Subcutaneous adipose tissue (tissue), 4 donors: ENCODE results near the gene LCE7A. TPM values are rescaled to one million over a fixed set of nuclear protein-coding genes. Genes with fewer than 3 reads are reported as not detected.

Experiments used
- total RNA-seq, 4 donors: library from RNA; depleted of rRNA; stranded (reverse); fragments of >200 nt; gene quantifications; one replicate each; pipeline ENCODE4 v1.1.0, GENCODE V29; 2016
- TF ChIP-seq, protein P1 (sequence below): fragments of 450-650 bp; IDR thresholded peaks from one replicate; pipeline ENCODE4 v1.5.1; 2016; ENCODE audit warnings: low read depth, mild to moderate bottlenecking, control low read depth, antibody characterized with exemption, moderate library complexity

LCE7A gene
- total RNA-seq, 4 donors from 2014 or later, result not detected

DNA sequence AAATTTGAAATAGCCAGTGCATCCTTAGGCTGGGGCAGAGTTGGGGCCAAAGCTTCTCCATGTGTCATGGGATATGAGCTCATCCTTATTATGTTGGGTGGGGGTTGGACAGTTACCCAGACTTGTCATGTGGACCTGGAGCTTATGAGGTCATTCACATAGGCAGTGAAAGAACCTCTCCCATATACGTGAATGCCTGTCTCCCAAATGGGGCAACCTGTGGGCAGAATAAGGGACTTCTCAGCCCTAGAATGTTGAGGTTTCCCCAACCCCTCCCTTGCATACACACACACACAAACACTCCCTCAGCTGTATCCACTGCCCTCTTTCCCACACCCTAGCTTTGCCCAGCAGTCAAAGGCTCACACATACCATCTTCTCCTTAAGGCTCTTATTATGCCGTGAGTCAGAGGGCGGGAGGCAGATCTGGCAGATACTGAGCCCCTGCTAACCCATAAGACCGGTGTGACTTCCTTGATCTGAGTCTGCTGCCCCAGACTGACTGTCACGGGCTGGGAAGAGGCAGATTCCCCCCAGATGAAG, 46.3 kb downstream of the LCE7A start:
- TF ChIP-seq, protein P1, sequence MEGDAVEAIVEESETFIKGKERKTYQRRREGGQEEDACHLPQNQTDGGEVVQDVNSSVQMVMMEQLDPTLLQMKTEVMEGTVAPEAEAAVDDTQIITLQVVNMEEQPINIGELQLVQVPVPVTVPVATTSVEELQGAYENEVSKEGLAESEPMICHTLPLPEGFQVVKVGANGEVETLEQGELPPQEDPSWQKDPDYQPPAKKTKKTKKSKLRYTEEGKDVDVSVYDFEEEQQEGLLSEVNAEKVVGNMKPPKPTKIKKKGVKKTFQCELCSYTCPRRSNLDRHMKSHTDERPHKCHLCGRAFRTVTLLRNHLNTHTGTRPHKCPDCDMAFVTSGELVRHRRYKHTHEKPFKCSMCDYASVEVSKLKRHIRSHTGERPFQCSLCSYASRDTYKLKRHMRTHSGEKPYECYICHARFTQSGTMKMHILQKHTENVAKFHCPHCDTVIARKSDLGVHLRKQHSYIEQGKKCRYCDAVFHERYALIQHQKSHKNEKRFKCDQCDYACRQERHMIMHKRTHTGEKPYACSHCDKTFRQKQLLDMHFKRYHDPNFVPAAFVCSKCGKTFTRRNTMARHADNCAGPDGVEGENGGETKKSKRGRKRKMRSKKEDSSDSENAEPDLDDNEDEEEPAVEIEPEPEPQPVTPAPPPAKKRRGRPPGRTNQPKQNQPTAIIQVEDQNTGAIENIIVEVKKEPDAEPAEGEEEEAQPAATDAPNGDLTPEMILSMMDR, result no peak

DNA sequence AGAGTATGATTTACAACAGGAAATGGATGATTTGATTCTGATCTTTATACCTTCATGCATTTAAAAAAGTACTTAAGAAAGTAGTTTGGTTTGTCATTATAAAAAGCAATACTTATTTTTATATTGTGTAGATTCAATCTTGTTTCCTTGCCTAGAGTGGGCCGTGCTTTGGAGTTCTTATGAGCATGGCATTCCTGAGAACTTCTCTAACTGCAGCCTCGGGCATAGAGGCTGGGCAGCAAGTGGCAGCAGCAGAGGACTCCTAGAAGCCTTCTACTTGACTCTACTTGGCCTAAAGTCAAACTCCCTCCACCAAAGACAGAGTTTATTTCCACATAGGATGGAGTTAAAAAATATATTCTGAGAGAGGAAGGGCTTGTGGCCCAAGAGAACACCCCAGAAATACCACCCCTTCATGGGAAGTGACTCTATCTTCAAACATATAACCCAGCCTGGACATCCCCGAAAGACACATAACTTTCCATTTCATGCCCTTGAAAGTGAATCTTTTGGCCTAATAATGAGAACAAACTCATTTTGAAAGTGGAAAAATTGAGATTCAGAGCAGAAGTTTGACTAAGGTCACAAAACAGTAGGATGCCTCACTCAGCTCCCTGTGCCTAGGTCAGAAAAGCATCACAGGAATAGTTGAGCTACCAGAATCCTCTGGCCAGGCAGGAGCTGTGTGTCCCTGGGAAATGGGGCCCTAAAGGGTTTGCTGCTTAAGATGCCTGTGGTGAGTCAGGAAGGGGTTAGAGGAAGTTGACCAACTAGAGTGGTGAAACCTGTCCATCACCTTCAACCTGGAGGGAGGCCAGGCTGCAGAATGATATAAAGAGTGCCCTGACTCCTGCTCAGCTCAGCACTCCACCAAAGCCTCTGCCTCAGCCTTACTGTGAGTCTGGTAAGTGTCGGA, 48.1 kb downstream of the LCE7A start, which contains the start of gene IVL:
IVL (plus strand) TSS at position 861 of the 916 bp plus-strand sequence. CDS start 1,252 bp downstream, outside the sequence.
- TF ChIP-seq, protein P1, result no peak

DNA sequence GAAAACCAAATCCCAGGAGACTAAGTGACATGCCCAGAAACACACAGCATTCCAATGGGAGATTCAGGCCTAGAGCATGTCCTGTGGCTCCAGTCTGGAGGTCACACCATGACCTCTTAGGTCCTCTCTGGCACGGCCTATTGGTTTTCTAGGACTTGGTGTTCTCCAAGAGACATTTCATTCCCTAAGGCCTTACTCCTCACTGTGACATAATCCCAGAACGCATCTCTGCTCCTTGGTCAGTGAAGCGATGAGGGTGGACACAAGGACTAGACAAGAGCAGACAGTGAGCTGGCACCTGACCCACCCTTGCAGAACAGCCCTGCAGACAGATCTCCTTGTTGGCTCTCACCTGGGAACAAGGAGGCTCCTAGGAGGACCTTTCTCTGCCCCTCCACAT, 49.4 kb downstream of the LCE7A start:
- TF ChIP-seq, protein P1, result no peak

Other genes with a start within 250 kb of the LCE7A start
- not detected for gene LCE3B, start 246.2 kb upstream of the LCE7A start, total RNA-seq
- gene LCE3A, start 236.9 kb upstream of the LCE7A start, total RNA-seq, result not detected
- gene LCE2D, start 196.6 kb upstream of the LCE7A start, total RNA-seq, result not detected
- gene LCE2C, start 184.7 kb upstream of the LCE7A start, total RNA-seq, result not detected
- not detected for gene LCE2B, start 173.9 kb upstream of the LCE7A start, total RNA-seq
- gene LCE2A, start 161.7 kb upstream of the LCE7A start, total RNA-seq, result not detected
- gene LCE4A, start 151.8 kb upstream of the LCE7A start, total RNA-seq, result not detected
- gene KPRP, start 102.0 kb upstream of the LCE7A start, total RNA-seq, result not detected
- gene LCE1F, start 84.9 kb upstream of the LCE7A start, total RNA-seq, result not detected
- gene LCE1E, start 73.7 kb upstream of the LCE7A start, total RNA-seq, result not detected
- gene LCE1D, start 63.3 kb upstream of the LCE7A start, total RNA-seq, result not detected
- gene LCE1C, start 53.3 kb upstream of the LCE7A start, total RNA-seq, result not detected
- not detected for gene LCE1B, start 48.0 kb upstream of the LCE7A start, total RNA-seq
- gene LCE1A, start 32.5 kb upstream of the LCE7A start, total RNA-seq, result not detected
- not detected for gene LCE6A, start 17.1 kb upstream of the LCE7A start, total RNA-seq
- gene SMCP, start 18.3 kb downstream of the LCE7A start, total RNA-seq, result not detected
- gene IVL, start 48.5 kb downstream of the LCE7A start, total RNA-seq, result not detected
- not detected for gene SPRR5, start 87.2 kb downstream of the LCE7A start, total RNA-seq
- gene SPRR4, start 110.7 kb downstream of the LCE7A start, total RNA-seq, result not detected
- not detected for gene SPRR1A, start 124.1 kb downstream of the LCE7A start, total RNA-seq
- not detected for gene SPRR3, start 141.8 kb downstream of the LCE7A start, total RNA-seq
- gene SPRR1B, start 171.2 kb downstream of the LCE7A start, total RNA-seq, result not detected
- gene SPRR2D, start 181.1 kb downstream of the LCE7A start, total RNA-seq, result not detected
- gene SPRR2A, start 197.5 kb downstream of the LCE7A start, total RNA-seq, result not detected
- gene SPRR2B, start 211.6 kb downstream of the LCE7A start, total RNA-seq, result not detected
- gene SPRR2E, start 234.5 kb downstream of the LCE7A start, total RNA-seq, result not detected